GM12878 (cell line): ENCODE results near the gene CITED2. TPM values are rescaled to one million over a fixed set of nuclear protein-coding genes. Genes with fewer than 3 reads are reported as not detected.

Experiments
- CREB1 ChIP-seq: IDR thresholded peaks from 2 replicates; pipeline ENCODE4 v1.6.1; 2012; ENCODE audit warnings: low read depth, mild to moderate bottlenecking, inconsistent platforms
- JUND ChIP-seq: IDR thresholded peaks from 2 replicates; pipeline ENCODE4 v1.6.1; 2012; ENCODE audit warnings: low read depth, mild to moderate bottlenecking, low read length, improper control_type of control experiment, moderate library complexity
- POLR2A ChIP-seq: IDR thresholded peaks from 2 replicates; pipeline ENCODE4 v1.6.1; 2011; ENCODE audit warnings: low read depth, mild to moderate bottlenecking, low read length
- SRF ChIP-seq, 2 experiments: IDR thresholded peaks; 2 replicates each; pipeline ENCODE4 v1.6.1; 2011; ENCODE audit warnings: low read depth in 2 of 2, low read length in 2 of 2, mild to moderate bottlenecking in 1 of 2, moderate library complexity in 1 of 2
- ZBTB40 ChIP-seq: fragments of 450-650 bp; IDR thresholded peaks from 2 replicates; pipeline ENCODE4 v1.6.1; 2016; ENCODE audit warnings: mild to moderate bottlenecking, moderate library complexity, borderline replicate concordance
- ZNF384 ChIP-seq: IDR thresholded peaks from 2 replicates; pipeline ENCODE4 v1.6.1; 2012; ENCODE audit warnings: low read depth, mild to moderate bottlenecking, low read length, improper control_type of control experiment, borderline replicate concordance
- polyA plus RNA-seq, 11 experiments: library from polyadenylated mRNA; depleted of rRNA in 4 of 11; unstranded in 6 of 11; stranded (reverse) in 5 of 11; fragments of >200 nt; fragmentation: Nextera tagmentation in 4 of 11; fragmentation: Illumina TruSeq in 1 of 11; extraction: Ambion mirVana in 4 of 11; extraction: Trizol in 1 of 11; gene quantifications; 1 replicate in 1 of 11; 2 replicates in 10 of 11; pipeline versions ENCODE4 v1.2.1 to v1.2.3, GENCODE V29; 2011 to 2016; ENCODE audit warnings: inconsistent platforms in 2 of 11, missing spikeins in 2 of 11, low read depth in 1 of 11
- total RNA-seq, 4 experiments: library from RNA; depleted of rRNA in 3 of 4; stranded (reverse); fragments of >200 nt in 3 of 4; fragmentation: Illumina TruSeq in 1 of 4; extraction: Trizol in 1 of 4; gene quantifications; 2 replicates each; pipeline versions ENCODE4 v1.2.1 to v1.2.3, GENCODE V29; 2013 to 2021
- TF ChIP-seq, protein P1 (sequence below): IDR thresholded peaks from 2 replicates; pipeline ENCODE4 v1.6.1; 2012; ENCODE audit warnings: low read depth, low read length, improper control_type of control experiment
- TF ChIP-seq, protein P2 (sequence below): fragments of 450-650 bp; conservative IDR thresholded peaks from 2 replicates; pipeline ENCODE4 v1.6.1; 2017; ENCODE audit warnings: mild to moderate bottlenecking, moderate library complexity

The CITED2 gene
- total and polyA plus RNA-seq, 10 of the 15 experiments (the other 5 are each of a cell fraction or from before 2014, with no cell fraction given) = 0.08 to 20.0 (median 7.3) TPM

DNA sequence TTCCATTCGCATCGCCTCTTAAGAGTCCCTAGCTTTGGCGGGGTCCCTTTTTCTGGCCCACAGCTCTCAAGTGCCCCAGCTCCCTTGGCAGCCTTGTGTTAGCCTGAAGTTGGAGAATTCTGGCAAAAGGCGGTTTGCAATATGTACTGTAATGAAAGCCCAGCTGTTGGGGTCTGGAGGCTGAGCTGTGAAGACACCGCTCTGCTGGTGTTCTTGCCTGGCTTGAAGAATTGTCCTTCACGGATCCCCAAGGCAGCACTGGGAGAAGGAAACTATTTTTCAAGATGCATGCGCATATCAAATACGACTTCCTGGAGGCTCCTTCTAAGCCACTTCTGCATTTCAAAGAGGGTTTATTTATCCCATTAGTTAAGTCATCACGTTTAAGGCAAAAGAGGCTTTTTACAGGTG is 21.4 kb upstream of the CITED2 start (continued):
- TF ChIP-seq CREB1 = no peak
- no peak for TF ChIP-seq SRF (IDR thresholded peaks at IDR 0.05; ENCODE audit: low read depth in 2 of 2, low read length in 2 of 2)
- no peak for TF ChIP-seq JUND
- no peak for TF ChIP-seq POLR2A
- TF ChIP-seq ZNF384 = no peak
- no peak for TF ChIP-seq ZBTB40
- TF ChIP-seq, protein P1, sequence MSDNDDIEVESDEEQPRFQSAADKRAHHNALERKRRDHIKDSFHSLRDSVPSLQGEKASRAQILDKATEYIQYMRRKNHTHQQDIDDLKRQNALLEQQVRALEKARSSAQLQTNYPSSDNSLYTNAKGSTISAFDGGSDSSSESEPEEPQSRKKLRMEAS = no peak
- TF ChIP-seq, protein P2, sequence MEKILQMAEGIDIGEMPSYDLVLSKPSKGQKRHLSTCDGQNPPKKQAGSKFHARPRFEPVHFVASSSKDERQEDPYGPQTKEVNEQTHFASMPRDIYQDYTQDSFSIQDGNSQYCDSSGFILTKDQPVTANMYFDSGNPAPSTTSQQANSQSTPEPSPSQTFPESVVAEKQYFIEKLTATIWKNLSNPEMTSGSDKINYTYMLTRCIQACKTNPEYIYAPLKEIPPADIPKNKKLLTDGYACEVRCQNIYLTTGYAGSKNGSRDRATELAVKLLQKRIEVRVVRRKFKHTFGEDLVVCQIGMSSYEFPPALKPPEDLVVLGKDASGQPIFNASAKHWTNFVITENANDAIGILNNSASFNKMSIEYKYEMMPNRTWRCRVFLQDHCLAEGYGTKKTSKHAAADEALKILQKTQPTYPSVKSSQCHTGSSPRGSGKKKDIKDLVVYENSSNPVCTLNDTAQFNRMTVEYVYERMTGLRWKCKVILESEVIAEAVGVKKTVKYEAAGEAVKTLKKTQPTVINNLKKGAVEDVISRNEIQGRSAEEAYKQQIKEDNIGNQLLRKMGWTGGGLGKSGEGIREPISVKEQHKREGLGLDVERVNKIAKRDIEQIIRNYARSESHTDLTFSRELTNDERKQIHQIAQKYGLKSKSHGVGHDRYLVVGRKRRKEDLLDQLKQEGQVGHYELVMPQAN = no peak
